ENCODE measurements around the gene PRXL2A.
"Not testable (repeated sequence)": the region's sequence is repeated elsewhere in the genome, so short reads cannot be mapped to it uniquely, and the experiment has no call there.

The PRXL2A gene

DNA sequence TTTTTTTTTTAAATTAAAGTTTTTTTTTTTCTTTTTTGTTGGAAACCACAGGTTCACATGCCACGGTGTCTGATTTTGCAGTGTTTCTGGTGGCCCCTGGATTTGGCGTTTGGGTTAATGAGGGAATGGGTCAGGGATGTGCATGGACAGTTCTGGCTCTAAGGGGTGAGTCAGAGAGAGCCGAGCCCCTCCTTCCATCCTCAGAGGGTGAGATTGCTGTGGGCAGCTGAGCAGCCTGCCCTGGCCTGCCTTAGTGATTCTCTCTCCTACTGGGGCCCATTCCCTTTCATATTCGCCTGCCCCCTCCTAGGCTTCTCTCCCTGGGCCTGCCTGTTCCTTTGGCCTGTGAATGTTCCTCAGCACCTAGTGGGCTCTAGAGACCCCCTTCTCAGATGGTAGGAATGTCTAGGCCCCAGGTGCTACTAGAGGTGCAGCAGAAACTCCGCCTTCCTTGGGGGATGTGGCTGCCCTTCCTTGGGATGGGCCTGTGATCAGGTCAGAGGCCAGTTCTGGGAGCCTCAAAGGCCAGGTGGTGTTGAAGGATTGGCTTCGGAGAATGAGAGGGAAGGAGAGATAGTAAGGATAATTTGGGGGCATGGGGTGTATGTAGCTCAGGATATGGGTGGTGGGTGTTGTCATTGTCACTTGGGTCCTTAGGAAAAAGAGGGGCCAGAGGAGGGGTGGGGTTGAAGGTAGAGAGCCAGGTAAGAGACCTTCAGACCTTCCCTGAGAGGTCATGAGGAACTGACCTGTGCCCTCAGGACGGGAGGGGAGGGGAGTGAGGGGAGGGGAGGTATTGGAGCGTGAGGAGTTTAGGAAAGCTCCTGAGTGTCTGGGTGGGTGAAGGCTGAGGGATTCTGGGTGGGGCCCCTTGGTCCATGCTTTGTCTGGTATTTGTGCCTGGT is 65.6 kb downstream of the PRXL2A start:
- H3K4me3 ChIP-seq (replicated peaks; ENCODE audit: insufficient read depth, low read length) = no peak overlapping the region
- no peak for TF ChIP-seq GABPA (IDR thresholded peaks at IDR 0.05; ENCODE audit: low read depth)
- no peak for TF ChIP-seq CTCF (IDR thresholded peaks at IDR 0.05; ENCODE audit: insufficient read depth, low read length)
- TF ChIP-seq, protein P1, sequence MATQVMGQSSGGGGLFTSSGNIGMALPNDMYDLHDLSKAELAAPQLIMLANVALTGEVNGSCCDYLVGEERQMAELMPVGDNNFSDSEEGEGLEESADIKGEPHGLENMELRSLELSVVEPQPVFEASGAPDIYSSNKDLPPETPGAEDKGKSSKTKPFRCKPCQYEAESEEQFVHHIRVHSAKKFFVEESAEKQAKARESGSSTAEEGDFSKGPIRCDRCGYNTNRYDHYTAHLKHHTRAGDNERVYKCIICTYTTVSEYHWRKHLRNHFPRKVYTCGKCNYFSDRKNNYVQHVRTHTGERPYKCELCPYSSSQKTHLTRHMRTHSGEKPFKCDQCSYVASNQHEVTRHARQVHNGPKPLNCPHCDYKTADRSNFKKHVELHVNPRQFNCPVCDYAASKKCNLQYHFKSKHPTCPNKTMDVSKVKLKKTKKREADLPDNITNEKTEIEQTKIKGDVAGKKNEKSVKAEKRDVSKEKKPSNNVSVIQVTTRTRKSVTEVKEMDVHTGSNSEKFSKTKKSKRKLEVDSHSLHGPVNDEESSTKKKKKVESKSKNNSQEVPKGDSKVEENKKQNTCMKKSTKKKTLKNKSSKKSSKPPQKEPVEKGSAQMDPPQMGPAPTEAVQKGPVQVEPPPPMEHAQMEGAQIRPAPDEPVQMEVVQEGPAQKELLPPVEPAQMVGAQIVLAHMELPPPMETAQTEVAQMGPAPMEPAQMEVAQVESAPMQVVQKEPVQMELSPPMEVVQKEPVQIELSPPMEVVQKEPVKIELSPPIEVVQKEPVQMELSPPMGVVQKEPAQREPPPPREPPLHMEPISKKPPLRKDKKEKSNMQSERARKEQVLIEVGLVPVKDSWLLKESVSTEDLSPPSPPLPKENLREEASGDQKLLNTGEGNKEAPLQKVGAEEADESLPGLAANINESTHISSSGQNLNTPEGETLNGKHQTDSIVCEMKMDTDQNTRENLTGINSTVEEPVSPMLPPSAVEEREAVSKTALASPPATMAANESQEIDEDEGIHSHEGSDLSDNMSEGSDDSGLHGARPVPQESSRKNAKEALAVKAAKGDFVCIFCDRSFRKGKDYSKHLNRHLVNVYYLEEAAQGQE (IDR thresholded peaks at IDR 0.05; ENCODE audit: insufficient replicate concordance, low read depth) = no peak
- TF ChIP-seq POLR2AphosphoS5 (IDR thresholded peaks at IDR 0.05; ENCODE audit: low read depth) = no peak
- TF ChIP-seq SPI1 (IDR thresholded peaks at IDR 0.05; ENCODE audit: borderline replicate concordance, low read depth) = no peak
- H3K27ac ChIP-seq (replicated peaks) = no peak overlapping the region
- H3K27me3 ChIP-seq (ENCODE audit: insufficient read depth, poor library complexity, severe bottlenecking) = no peaks in the 10 kb centered on the region
- no peak for DNase-seq (ENCODE audit: low read depth in 1 of 2, low spot score in 1 of 2)

- no peak overlapping the region for H3K27ac ChIP-seq (replicated peaks)
- no peak overlapping the region for H3K4me3 ChIP-seq (replicated peaks; ENCODE audit: insufficient read depth, low read length)
- no peak for DNase-seq (ENCODE audit: low read depth in 1 of 2, low spot score in 1 of 2)
Measured at GRCh38 chr10:80474597-80474910, 66.2 kb downstream of the PRXL2A start.

DNA sequence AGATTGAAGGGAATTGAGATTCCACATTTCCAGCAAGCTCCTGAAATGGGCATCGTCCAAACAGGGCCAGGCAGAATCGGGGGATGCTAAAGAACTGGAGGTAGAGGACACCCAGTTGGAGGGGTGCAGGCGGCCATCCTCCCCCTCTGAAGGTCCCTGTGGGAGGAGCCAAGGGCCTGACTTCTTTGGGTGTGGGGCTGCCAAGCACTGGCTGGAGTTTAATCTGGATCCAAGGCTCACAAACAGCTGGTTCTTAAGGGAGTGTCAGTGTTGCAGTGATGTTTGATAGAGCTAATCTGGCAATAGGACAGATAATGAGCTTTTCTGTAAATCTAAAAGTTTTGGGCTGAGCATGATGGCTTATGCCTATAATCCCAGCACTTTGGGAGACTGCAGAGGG is 66.6 kb downstream of the PRXL2A start:
- TF ChIP-seq SPI1 (IDR thresholded peaks at IDR 0.05; ENCODE audit: borderline replicate concordance, low read depth) (no peak), POLR2AphosphoS5 (IDR thresholded peaks at IDR 0.05; ENCODE audit: low read depth) (no peak), CTCF (IDR thresholded peaks at IDR 0.05; ENCODE audit: insufficient read depth, low read length) (no peak), GABPA (IDR thresholded peaks at IDR 0.05; ENCODE audit: low read depth) (no peak)
- TF ChIP-seq, protein P1 (IDR thresholded peaks at IDR 0.05; ENCODE audit: insufficient replicate concordance, low read depth) = no peak
- DNase-seq (ENCODE audit: low read depth in 1 of 2, low spot score in 1 of 2) = no peak
- no peaks in the 10 kb centered on the region for H3K27me3 ChIP-seq (ENCODE audit: insufficient read depth, poor library complexity, severe bottlenecking)
- H3K4me3 ChIP-seq (replicated peaks; ENCODE audit: insufficient read depth, low read length) = no peak overlapping the region
- no peak overlapping the region for H3K27ac ChIP-seq (replicated peaks)

More at GRCh38 chr10:80474597-80474910, 66.2 kb downstream of the PRXL2A start:
- no peaks in the 10 kb centered on the region for H3K27me3 ChIP-seq (ENCODE audit: insufficient read depth, poor library complexity, severe bottlenecking)
- TF ChIP-seq POLR2AphosphoS5 (IDR thresholded peaks at IDR 0.05; ENCODE audit: low read depth) (no peak), SPI1 (IDR thresholded peaks at IDR 0.05; ENCODE audit: borderline replicate concordance, low read depth) (no peak), GABPA (IDR thresholded peaks at IDR 0.05; ENCODE audit: low read depth) (no peak), CTCF (IDR thresholded peaks at IDR 0.05; ENCODE audit: insufficient read depth, low read length) (no peak)
- TF ChIP-seq, protein P1 (IDR thresholded peaks at IDR 0.05; ENCODE audit: insufficient replicate concordance, low read depth) = no peak

DNA sequence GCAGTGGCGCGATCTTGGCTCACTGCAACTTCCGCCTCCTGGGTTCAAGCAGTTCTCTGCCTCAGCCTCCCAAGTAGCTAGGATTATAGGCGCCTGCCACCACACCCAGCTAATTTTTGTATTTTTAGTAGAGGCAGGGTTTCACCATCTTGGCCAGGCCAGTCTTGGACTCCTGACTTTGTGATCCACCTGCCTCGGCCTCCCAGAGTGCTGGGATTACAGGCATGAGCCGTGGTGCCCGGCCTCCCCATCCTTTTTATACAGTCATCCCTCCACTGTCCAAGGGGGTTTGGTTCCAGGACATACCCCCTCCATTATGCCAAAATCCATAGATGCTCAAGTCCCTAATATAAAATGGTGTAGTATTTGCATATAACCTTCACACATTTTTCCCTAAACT is 67.3 kb downstream of the PRXL2A start:
- H3K4me3 ChIP-seq (replicated peaks; ENCODE audit: insufficient read depth, low read length); H3K27ac ChIP-seq (replicated peaks); DNase-seq (ENCODE audit: low read depth in 1 of 2, low spot score in 1 of 2); H3K27me3 ChIP-seq (ENCODE audit: insufficient read depth, poor library complexity, severe bottlenecking): not testable (repeated sequence)

All from HL-60 (cell line).